ENCODE data around the gene ZNRF1. TPM values are rescaled to one million over a fixed set of nuclear protein-coding genes. Genes with fewer than 3 reads are reported as not detected.
A peak's percentile ranks its signal among the peaks of the same experiment; 100 is the strongest.
"Not testable (repeated sequence)": the region's sequence is repeated elsewhere in the genome, so short reads cannot be mapped to it uniquely, and the experiment has no call there.

The ZNRF1 gene
- total and polyA plus RNA-seq, 2 experiments from 2014 or later: 45.3 to 58.7 TPM

GRCh38 chr16:75007443-75007842 is 8.6 kb downstream of the ZNRF1 start:
- DNase-seq (ENCODE audit: low read depth in 1 of 2, low spot score in 1 of 2): no peak
- peaks cover 30% of the 10 kb centered on the region for H3K4me1 ChIP-seq (ENCODE audit: low read depth)
- no peak overlapping the region for H3K27ac ChIP-seq
- no peaks in the 10 kb centered on the region for H3K9me3 ChIP-seq (ENCODE audit: low read depth)
- H3K4me3 ChIP-seq: no peak overlapping the region
- no peaks in the 10 kb centered on the region for H3K36me3 ChIP-seq
- H3K27me3 ChIP-seq: no peaks in the 10 kb centered on the region
- no peak for TF ChIP-seq CTCF (IDR thresholded peaks at IDR 0.05; ENCODE audit: low read depth, low read length)

- no peaks in the 10 kb centered on the region for H3K36me3 ChIP-seq
- no peaks in the 10 kb centered on the region for H3K27me3 ChIP-seq
- no peak overlapping the region for H3K4me3 ChIP-seq
- peaks cover 12% of the 10 kb centered on the region for H3K4me1 ChIP-seq (ENCODE audit: low read depth)
- no peaks in the 10 kb centered on the region for H3K9me3 ChIP-seq (ENCODE audit: low read depth)
- H3K27ac ChIP-seq: no peak overlapping the region
- TF ChIP-seq CTCF (IDR thresholded peaks at IDR 0.05; ENCODE audit: low read depth, low read length): no peak
- DNase-seq (ENCODE audit: low read depth in 1 of 2, low spot score in 1 of 2): no peak
Observed at GRCh38 chr16:75010427-75010826, 11.6 kb downstream of the ZNRF1 start.

- H3K4me3 ChIP-seq: no peak overlapping the region
- DNase-seq (ENCODE audit: low read depth in 1 of 2, low spot score in 1 of 2): peak in 1 of 2 donors; percentile 86
- peaks cover 12% of the 10 kb centered on the region for H3K4me1 ChIP-seq (ENCODE audit: low read depth)
- no peaks in the 10 kb centered on the region for H3K9me3 ChIP-seq (ENCODE audit: low read depth)
- H3K27ac ChIP-seq: peak overlapping the region; percentile 60
- no peak for TF ChIP-seq CTCF (IDR thresholded peaks at IDR 0.05; ENCODE audit: low read depth, low read length)
- no peaks in the 10 kb centered on the region for H3K36me3 ChIP-seq
- H3K27me3 ChIP-seq: no peaks in the 10 kb centered on the region
Observed at GRCh38 chr16:75011634-75012307, 12.9 kb downstream of the ZNRF1 start.

- Histone ChIP-seq H3K27ac (peak overlapping the region; percentile 60), H3K36me3 (no peaks in the 10 kb centered on the region), H3K4me3 (no peak overlapping the region), H3K27me3 (no peaks in the 10 kb centered on the region), H3K9me3 (ENCODE audit: low read depth) (no peaks in the 10 kb centered on the region), H3K4me1 (ENCODE audit: low read depth) (peaks cover 9% of the 10 kb centered on the region)
- DNase-seq (ENCODE audit: low read depth in 1 of 2, low spot score in 1 of 2): no peak
- no peak for TF ChIP-seq CTCF (IDR thresholded peaks at IDR 0.05; ENCODE audit: low read depth, low read length)
Observed at GRCh38 chr16:75012380-75013081, 13.7 kb downstream of the ZNRF1 start.

- not testable (repeated sequence) for DNase-seq (ENCODE audit: low read depth in 1 of 2, low spot score in 1 of 2); H3K9me3 ChIP-seq (ENCODE audit: low read depth); H3K36me3 ChIP-seq; H3K4me1 ChIP-seq (ENCODE audit: low read depth); H3K27me3 ChIP-seq; H3K4me3 ChIP-seq
- H3K27ac ChIP-seq: peak overlapping the region; percentile 60
Observed at GRCh38 chr16:75013123-75013522, 14.3 kb downstream of the ZNRF1 start.

- Histone ChIP-seq H3K4me1 (ENCODE audit: low read depth) (peaks cover 7% of the 10 kb centered on the region), H3K27me3 (no peaks in the 10 kb centered on the region), H3K36me3 (no peaks in the 10 kb centered on the region), H3K9me3 (ENCODE audit: low read depth) (no peaks in the 10 kb centered on the region), H3K4me3 (no peak overlapping the region), H3K27ac (no peak overlapping the region)
- no peak for DNase-seq (ENCODE audit: low read depth in 1 of 2, low spot score in 1 of 2)
- no peak for TF ChIP-seq CTCF (IDR thresholded peaks at IDR 0.05; ENCODE audit: low read depth, low read length)
Observed at GRCh38 chr16:75014318-75014717, 15.5 kb downstream of the ZNRF1 start.

- not testable (repeated sequence) for H3K27ac ChIP-seq
Observed at GRCh38 chr16:75016451-75017081, 17.7 kb downstream of the ZNRF1 start.

More at GRCh38 chr16:75016451-75017081, 17.7 kb downstream of the ZNRF1 start:
- H3K9me3 ChIP-seq (ENCODE audit: low read depth); H3K36me3 ChIP-seq; DNase-seq (ENCODE audit: low read depth in 1 of 2, low spot score in 1 of 2); H3K27me3 ChIP-seq; H3K4me1 ChIP-seq (ENCODE audit: low read depth); H3K4me3 ChIP-seq: not testable (repeated sequence)
